ENCODE data around the gene AKR7A2. TPM values are rescaled to one million over a fixed set of nuclear protein-coding genes. Genes with fewer than 3 reads are reported as not detected.

Gene AKR7A2
- total and polyA plus RNA-seq, 9 of the 15 experiments (the other 6 are each of a cell fraction or from before 2014, with no cell fraction given): 2.0 to 78.4 (median 49.4) TPM

GRCh38 chr1:19312782-19313635 lies 1.1 kb upstream of the AKR7A2 start (continued):
- TF ChIP-seq HOMEZ (CRISPR knock-in tag; IDR thresholded peaks at IDR 0.05): no peak
- TF ChIP-seq EWSR1 (IDR thresholded peaks at IDR 0.05; ENCODE audit: borderline replicate concordance, low read depth, partially characterized antibody): no peak
- no peak for TF ChIP-seq PCBP2 (IDR thresholded peaks at IDR 0.05; ENCODE audit: low read depth, low read length, poor library complexity, severe bottlenecking)
- TF ChIP-seq CSDE1 (IDR thresholded peaks at IDR 0.05): peak; percentile 37; a peak in 1 of 4 replicates
- no peak for TF ChIP-seq CTCFL (IDR thresholded peaks at IDR 0.05; ENCODE audit: borderline replicate concordance, insufficient read depth, low read depth, low read length, poor library complexity, severe bottlenecking)
- no peak for TF ChIP-seq ZNF764 (CRISPR knock-in tag; IDR thresholded peaks at IDR 0.05; ENCODE audit: low read depth)
- no peak for TF ChIP-seq SREBF2 (CRISPR knock-in tag; IDR thresholded peaks at IDR 0.05)
- TF ChIP-seq HNRNPL (IDR thresholded peaks at IDR 0.05; ENCODE audit: low read depth, low read length): no peak
- no peak for TF ChIP-seq BCL6 (CRISPR knock-in tag; IDR thresholded peaks at IDR 0.05)
- no peak for TF ChIP-seq ZNF592 (IDR thresholded peaks at IDR 0.05)
- no peak for TF ChIP-seq SNAPC5 (CRISPR knock-in tag; IDR thresholded peaks at IDR 0.05)
- peak; percentile 49; the same call in 1 of the 2 replicates for TF ChIP-seq SMARCA5 (IDR thresholded peaks at IDR 0.05)
- TF ChIP-seq TOE1 (IDR thresholded peaks at IDR 0.05; ENCODE audit: borderline replicate concordance): no peak
- no peak for TF ChIP-seq TOE1 (CRISPR knock-in tag; IDR thresholded peaks at IDR 0.05; ENCODE audit: borderline replicate concordance, low read depth)
- no peak for TF ChIP-seq GTF2F1 (IDR thresholded peaks at IDR 0.05; ENCODE audit: low read depth, low read length)
- TF ChIP-seq SMAD2 (IDR thresholded peaks at IDR 0.05; ENCODE audit: low read depth, low read length): no peak
- no peak; the same call in 1 of the 2 replicates for TF ChIP-seq EHMT2 (IDR thresholded peaks at IDR 0.05)
- no peak for TF ChIP-seq ID3 (CRISPR knock-in tag; IDR thresholded peaks at IDR 0.05)
- TF ChIP-seq ID3 (tag; IDR thresholded peaks at IDR 0.05): no peak

All from K562 (cell line).